OCI-LY3 (cell line): ENCODE data around the gene PTPRR.

Experiments
- CTCF ChIP-seq: fragments of 200-600, 300-600 bp; sonication (generic); IDR thresholded peaks from 2 replicates; pipeline ENCODE4 v1.5.1; 2014; ENCODE audit warnings: antibody characterized with exemption, low read length, low read depth
- EZH2phosphoT487 ChIP-seq: fragments of 200-600 bp; shearing (Covaris generic); IDR thresholded peaks from 2 replicates; pipeline ENCODE4 v1.6.1; 2018; ENCODE audit warnings: antibody characterized with exemption, mixed run types, low read depth

DNA sequence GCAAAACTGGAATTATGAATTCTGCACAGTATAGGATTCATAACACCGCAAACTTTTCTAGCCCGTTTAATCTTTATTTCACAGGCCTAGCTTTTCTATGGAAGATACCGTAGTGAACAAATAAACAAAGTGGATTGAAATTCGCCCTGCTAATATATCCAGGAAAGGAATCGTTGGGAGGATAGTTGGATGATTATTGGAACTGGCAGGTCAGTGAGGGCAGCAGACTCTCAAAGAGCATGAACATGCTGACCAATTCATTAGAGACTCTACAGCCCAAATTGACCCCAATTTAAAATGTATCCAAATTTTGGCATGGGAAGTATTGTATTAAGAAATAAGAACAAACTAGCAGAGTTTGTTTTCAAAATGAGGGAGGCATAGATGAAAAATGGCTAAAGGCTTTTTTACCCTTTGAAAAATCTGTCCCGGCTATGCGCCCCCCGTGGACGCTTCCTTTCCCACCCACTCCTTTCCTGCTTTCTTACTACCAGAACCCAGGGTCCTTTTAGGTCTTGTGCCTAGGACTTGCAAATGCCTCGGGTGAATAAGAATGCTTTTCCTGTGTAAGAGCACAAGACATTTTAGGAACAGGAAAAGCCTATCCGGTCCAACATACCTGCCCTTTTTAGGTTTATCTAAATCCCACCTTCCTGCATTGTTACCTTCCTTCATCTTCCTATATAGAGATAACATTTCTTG, 198.7 kb downstream of the PTPRR start:
- TF ChIP-seq CTCF (no peak), EZH2phosphoT487 (no peak)
